Measurements from ENCODE around the gene AGK. TPM values are rescaled to one million over a fixed set of nuclear protein-coding genes. Genes with fewer than 3 reads are reported as not detected.
"Not testable (repeated sequence)": the region's sequence is repeated elsewhere in the genome, so short reads cannot be mapped to it uniquely, and the experiment has no call there.

Gene AGK
- total RNA-seq, 1 donor from 2014 or later = 46.5 TPM

DNA sequence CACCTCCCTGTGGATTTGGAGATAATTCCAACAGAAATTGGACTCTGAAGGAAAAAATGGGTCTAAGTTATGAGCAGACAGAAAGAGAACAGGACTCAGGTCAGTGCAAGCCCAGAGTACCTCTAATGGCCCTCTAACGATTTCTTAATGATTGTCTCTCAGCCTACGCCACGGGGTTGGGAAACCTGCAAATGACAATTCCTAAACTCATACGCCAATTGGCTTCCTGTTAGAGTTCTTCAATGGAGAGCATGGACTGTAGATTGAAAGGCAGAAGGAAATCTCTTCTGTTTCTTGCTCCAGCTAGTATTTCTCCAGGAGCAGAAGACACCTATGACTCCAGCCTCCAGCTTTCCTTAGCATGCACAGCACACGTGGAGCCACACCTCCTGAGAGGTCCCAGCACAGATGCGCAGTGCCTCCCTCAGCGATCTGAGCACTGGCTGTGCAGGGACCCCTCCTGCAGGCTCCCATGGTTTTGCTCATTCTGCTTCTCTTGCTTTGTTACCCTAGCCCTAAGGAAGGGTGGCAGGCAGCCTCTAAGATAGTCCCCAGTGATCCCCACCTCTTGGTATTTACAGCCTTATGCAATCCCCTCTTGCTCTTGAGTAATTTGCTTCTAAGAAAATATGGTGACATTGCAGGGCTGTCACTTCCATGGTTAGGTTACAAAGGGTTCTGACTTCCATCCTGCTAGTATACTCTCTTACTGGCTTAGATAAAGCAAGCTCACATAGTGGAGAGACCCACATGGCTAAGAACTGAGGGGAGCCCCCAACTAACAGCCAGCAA, 120.7 kb downstream of the AGK start:
- no peak for DNase-seq (ENCODE audit: low spot score in 2 of 2)
- FAIRE-seq = no peak

GRCh38 chr7:141673346-141673745, 122.1 kb downstream of the AGK start:
- FAIRE-seq (no peak), DNase-seq (ENCODE audit: low spot score in 2 of 2) (no peak)

DNA sequence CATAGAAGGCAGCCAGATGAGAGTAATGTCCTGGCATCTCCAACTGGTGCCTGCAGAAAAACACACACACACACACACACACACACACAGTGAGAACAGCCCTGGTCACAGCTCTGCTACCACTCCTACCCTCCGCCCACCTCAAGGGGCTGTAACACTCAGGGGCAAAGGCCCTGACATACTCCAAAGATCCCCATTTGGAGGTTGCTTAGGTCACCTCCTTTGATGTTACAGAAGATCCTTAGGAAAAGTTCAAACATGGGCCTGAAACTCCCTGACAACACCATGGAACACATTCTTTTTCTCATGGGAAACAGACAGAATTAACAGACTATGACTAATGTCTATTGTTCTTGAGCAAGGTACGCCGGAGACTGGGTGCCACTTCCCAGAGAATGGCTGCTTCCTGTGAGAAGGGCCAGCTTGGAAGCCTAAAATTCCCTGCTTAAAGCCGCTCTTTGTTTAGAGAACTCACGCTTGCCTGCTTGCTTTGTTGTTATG, 123.0 kb downstream of the AGK start:
- DNase-seq (ENCODE audit: low spot score in 2 of 2) (no peak), FAIRE-seq (no peak)

DNA sequence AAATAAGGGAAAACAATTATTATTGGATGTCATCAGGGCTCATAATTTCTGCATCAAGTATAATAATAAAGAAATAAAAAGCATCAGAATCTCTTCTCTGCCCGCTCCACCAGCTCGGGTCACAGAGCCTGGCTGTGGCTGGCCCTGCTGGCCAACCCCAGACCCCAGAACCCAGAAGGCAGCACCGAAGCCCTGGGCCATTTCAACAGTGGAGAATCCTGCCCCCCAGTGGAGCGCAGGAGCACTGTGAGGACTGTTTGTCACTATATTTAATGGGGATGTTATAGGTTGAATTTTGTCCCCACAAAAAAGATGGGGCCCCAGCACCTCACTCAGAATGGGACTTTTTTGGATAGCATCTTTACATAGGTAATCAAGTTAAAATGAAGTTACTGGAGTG, 123.5 kb downstream of the AGK start:
- FAIRE-seq = no peak
- DNase-seq (ENCODE audit: low spot score in 2 of 2) = no peak

GRCh38 chr7:141675436-141676215, 124.4 kb downstream of the AGK start:
- DNase-seq (ENCODE audit: low spot score in 2 of 2) = no peak

DNA sequence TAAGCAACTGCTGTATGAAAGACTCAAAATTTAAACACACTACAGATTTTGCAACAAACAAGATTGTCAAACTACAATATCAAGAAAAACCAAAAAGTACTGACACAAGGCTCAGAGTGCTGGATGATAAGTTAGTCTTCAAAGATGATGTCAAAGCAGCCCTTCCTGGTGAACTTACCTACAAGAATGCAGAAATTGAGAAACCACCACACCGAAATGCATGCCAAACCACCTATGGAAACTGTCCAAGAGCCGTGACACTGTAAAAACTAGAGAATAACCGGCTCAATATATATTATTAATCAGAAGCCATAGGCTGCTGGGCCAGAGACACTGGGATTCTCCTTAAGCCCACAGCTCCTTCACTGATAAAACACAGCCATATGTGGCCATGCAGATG, 125.4 kb downstream of the AGK start:
- DNase-seq (ENCODE audit: low spot score in 2 of 2) (no peak), FAIRE-seq (no peak)

More at GRCh38 chr7:141675436-141676215, 124.4 kb downstream of the AGK start:
- FAIRE-seq = no peak

- FAIRE-seq = no peak
- DNase-seq (ENCODE audit: low spot score in 2 of 2) = no peak
These were observed 127.8 kb downstream of the AGK start for GRCh38 chr7:141679014-141679413.

DNA sequence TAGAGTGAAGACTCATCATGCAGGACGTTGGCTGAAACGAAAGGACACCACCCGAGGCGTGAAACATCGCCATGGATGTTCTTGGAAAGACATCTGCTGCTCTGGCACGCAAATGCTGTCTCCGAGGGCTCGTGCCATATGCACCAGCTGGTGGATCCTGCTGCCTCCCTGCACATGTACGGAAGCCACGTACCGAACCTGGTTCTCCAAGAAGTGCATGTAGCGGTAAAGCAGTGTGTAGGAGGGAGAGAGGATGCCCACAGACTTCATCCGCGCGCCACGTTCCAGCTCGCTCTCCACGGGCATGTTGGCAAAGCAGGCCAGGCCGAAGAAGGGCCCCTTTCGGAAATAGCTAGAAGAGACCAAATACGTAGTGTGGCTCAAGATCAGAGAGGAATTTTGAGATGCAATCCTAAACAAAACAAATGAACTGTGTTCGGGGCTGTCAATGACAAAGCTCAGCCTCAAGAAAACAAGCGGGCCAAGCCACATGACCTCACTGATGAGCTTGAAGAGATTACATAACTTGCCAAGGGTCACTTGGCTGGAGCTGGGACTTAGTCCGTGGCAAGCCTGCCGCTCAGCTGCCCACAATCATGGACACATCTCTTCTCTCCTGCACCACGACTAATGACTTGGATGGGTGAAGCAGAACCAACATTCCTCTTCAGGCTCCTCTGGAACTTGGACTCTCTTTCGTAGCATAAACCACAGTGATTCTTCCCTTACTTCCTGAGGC, 134.2 kb downstream of the AGK start:
- DNase-seq (ENCODE audit: low spot score in 2 of 2) (no peak), FAIRE-seq (no peak)

DNA sequence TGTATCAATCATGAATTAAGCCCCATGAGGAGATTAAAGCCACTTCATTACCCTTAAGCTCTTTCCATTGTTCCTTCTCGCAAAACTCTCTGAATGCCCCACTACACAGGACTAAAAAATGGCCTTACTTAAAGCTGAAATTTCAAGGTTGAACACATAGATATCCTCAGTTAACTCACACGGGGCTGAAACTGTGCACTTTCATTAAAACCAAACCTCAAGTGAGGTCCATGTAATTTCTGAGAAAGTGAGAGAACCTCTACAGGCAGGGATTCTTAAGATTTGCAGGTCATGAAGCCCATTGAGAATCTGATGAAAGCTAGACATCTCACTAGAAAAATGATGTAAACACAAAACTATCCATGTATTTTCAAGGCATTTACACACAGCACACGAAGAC, 134.9 kb downstream of the AGK start:
- DNase-seq (ENCODE audit: low spot score in 2 of 2) (no peak), FAIRE-seq (no peak)

DNA sequence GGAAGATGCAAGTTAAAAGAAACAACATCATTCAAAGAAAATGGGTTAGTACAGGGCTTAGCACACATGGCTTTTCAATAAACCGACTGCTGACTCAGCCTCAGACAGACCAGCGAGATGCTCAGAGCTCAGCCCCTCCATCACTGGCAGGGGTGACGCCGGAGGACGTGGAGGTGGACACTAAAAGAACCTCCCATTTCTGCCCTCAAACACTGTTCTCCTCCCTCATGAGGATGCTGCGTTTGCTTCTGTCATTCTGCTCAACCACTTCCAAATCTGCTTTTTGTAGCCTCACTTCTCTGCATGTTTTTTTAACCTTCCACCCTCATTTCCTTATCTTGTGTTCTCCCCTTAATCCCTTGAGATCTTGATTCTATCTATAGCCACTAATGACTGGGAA, 135.5 kb downstream of the AGK start:
- FAIRE-seq = no peak
- no peak for DNase-seq (ENCODE audit: low spot score in 2 of 2)

GRCh38 chr7:141688043-141688442, 136.8 kb downstream of the AGK start:
- DNase-seq (ENCODE audit: low spot score in 2 of 2) (no peak), FAIRE-seq (no peak)

DNA sequence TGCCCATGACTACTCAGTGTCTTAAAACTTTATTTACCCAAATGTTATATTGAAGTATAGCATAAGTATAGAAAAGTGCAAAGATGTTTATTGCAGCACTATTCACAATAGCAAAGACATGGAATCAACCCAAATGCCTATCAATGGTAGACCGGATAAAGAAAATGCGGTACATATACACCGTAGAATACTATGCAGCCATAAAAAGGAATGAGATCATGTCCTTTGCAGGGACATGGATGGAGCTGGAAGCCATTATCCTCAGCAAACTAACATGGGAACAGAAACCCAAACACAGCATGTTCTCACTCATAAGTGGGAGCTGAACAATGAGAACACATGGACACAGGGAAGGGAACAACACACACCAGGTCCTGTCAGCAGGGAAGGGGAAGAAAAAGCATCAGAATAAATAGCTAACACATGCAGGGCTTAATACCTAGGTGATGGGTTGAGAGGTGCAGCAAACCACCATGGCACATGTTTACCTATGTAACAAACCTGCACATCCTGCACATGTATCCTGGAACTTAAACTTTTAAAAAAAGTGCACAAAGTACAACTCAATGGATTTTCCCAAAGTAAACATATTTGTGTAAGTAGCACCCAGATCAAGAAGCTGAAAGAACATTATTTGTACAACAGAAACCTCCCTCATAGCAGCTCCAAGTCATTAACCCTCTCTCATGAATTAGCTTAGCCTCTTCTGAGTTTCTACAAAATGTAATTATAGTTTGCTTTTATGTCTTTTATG, 138.0 kb downstream of the AGK start:
- not testable (repeated sequence) for FAIRE-seq; DNase-seq (ENCODE audit: low spot score in 2 of 2)

GRCh38 chr7:141691540-141691939, 140.3 kb downstream of the AGK start:
- FAIRE-seq (no peak), DNase-seq (ENCODE audit: low spot score in 2 of 2) (no peak)

DNA sequence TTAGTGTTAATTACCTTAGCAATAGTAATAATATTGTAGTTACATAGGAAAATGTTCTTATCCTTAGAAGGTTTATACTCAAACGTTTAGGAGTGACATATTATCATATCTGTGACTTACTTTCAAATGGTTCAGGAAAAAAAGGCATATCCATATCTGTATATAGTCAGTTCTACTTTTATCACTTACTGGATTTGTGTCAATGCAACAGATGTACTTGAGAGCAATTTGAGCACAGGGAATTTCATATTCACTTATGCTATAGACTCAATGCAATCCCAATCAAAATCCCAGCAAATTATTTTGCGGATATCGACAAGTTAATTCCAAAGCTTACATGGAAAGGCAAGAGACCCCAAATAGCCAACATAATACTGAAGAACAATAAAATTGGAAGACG, 140.8 kb downstream of the AGK start:
- no peak for FAIRE-seq
- no peak for DNase-seq (ENCODE audit: low spot score in 2 of 2)

- DNase-seq (ENCODE audit: low spot score in 2 of 2) (no peak), FAIRE-seq (no peak)
These were observed 141.9 kb downstream of the AGK start for GRCh38 chr7:141693082-141693481.

DNA sequence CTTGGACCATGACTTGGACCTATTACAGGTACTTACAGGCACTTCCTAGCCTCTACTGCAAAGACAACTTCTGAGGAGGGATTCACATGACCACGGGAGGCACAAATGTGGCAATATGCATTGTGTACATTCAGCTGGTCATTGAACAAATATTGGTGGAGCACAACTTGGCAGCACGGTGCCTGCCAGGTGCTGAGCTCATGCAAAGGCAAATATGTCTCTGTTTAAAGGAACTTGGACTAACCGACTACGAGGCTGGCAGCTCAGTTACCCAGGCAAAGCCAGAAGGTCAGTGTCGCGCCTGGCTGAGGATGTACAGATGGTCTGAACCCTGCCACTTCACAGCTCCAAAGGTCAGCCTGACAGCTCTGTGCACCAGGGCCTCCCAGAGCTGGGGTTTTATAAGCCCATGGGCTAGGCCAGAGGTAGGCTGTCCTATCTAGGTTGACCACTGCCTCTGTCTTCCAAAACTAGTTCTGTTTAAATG, 144.6 kb downstream of the AGK start:
- DNase-seq (ENCODE audit: low spot score in 2 of 2) (no peak), FAIRE-seq (no peak)

GRCh38 chr7:141696348-141696747, 145.1 kb downstream of the AGK start:
- no peak for FAIRE-seq
- no peak for DNase-seq (ENCODE audit: low spot score in 2 of 2)

GRCh38 chr7:141697211-141697871, 146.1 kb downstream of the AGK start:
- no peak for FAIRE-seq
- DNase-seq (ENCODE audit: low spot score in 2 of 2) = no peak

GRCh38 chr7:141698247-141699015, 147.2 kb downstream of the AGK start:
- no peak for FAIRE-seq
- no peak for DNase-seq (ENCODE audit: low spot score in 2 of 2)

All from frontal cortex (tissue), 4 donors.